C1 segment of cervical spinal cord (tissue), 14 donors: ENCODE data around the gene BATF2.
"Not testable (repeated sequence)": the region's sequence is repeated elsewhere in the genome, so short reads cannot be mapped to it uniquely, and the experiment has no call there.

ENCODE experiments used
- DNase-seq, 14 donors: peaks; one replicate each; lab custom pipeline; 2025; lab: John Stamatoyannopoulos, UW

BATF2 gene

GRCh38 chr11:65013888-65014725, 17.3 kb upstream of the BATF2 start, which contains the start of gene ARL2:
Gene ARL2, plus strand, starts transcription at chr11:65014160. Its CDS starts 48 bp downstream, at chr11:65014208.
- DNase-seq = peak; percentile 65 to 97 (median 86)

- peak in 13 of 14 donors; percentile 52 to 97 (median 84) for DNase-seq
Observed at GRCh38 chr11:65013130-65013887, 16.5 kb upstream of the BATF2 start.

- DNase-seq = no peak
Observed at GRCh38 chr11:65008873-65009272, 12.1 kb upstream of the BATF2 start.

GRCh38 chr11:65008016-65008415, 11.2 kb upstream of the BATF2 start:
- no peak for DNase-seq

GRCh38 chr11:65003968-65004367, 7.2 kb upstream of the BATF2 start:
- not testable (repeated sequence) for DNase-seq

- DNase-seq = no peak
Observed at GRCh38 chr11:65003282-65003681, 6.5 kb upstream of the BATF2 start.

- no peak for DNase-seq
Observed at GRCh38 chr11:65002706-65003105, 5.9 kb upstream of the BATF2 start.

- no peak for DNase-seq
Observed at GRCh38 chr11:64999478-64999877, 2.7 kb upstream of the BATF2 start.

GRCh38 chr11:64998690-64999431, 2.1 kb upstream of the BATF2 start:
- DNase-seq = no peak

GRCh38 chr11:64998141-64998540, 1.4 kb upstream of the BATF2 start:
- no peak for DNase-seq

- no peak for DNase-seq
Observed at GRCh38 chr11:64996327-64996709, 453 bp downstream of the BATF2 start.

- DNase-seq = no peak
Observed at GRCh38 chr11:64994318-64994717, 2.5 kb downstream of the BATF2 start.

GRCh38 chr11:64990222-64990923, 6.4 kb downstream of the BATF2 start:
- DNase-seq = no peak

GRCh38 chr11:64989416-64989815, 7.4 kb downstream of the BATF2 start:
- no peak for DNase-seq

- DNase-seq = no peak
Observed at GRCh38 chr11:64987998-64988854, 8.5 kb downstream of the BATF2 start.

- DNase-seq = not testable (repeated sequence)
Observed at GRCh38 chr11:64983339-64983738, 13.4 kb downstream of the BATF2 start.

GRCh38 chr11:64976651-64977050, 20.1 kb downstream of the BATF2 start:
- no peak for DNase-seq

GRCh38 chr11:64974124-64974523, 22.6 kb downstream of the BATF2 start:
- DNase-seq = no peak

GRCh38 chr11:64971421-64972233, 25.1 kb downstream of the BATF2 start, which contains the start of gene MAJIN:
Gene MAJIN, minus strand, starts transcription at chr11:64972108. Its CDS starts 12,703 bp downstream, at chr11:64959405.
- peak in 12 of 14 donors; percentile 6 to 86 (median 58) for DNase-seq
